GM19395 (cell line): ENCODE data around the gene ANKRD37.

ENCODE experiments used
- ATAC-seq: cut with Tn5 transposase; IDR thresholded peaks from one replicate; pipeline ENCODE4 v1.9.1; 2021; ENCODE audit warnings: mild to moderate bottlenecking, moderate library complexity; ENCODE audit not compliant: unreplicated experiment

ANKRD37 gene

GRCh38 chr4:185379326-185380295 is 17.0 kb upstream of the ANKRD37 start:
- ATAC-seq, result no peak

- ATAC-seq, result no peak
These were observed 16.3 kb upstream of the ANKRD37 start for GRCh38 chr4:185380320-185380719.

GRCh38 chr4:185381288-185382196 is 15.1 kb upstream of the ANKRD37 start:
- no peak for ATAC-seq

DNA sequence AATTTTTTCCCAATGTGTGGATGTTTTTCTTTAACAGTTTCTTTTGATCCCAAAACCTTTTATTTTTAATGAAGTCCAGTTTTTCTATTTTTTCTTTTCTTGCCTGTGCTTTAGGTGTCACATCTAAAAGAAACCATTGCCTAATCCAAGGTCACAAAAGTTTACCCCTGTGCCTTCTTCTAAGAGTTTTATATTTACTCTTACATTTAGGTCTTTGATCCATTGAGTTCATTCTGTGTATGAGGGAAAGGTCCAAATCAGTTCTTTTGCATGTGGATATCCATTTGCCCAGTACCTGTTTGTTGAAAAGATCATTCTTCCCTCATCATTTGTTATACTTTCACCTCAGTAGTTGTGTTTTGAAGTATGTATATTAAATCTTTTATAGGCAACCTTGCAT is 13.9 kb upstream of the ANKRD37 start:
- no peak for ATAC-seq

GRCh38 chr4:185383451-185383850 is 13.2 kb upstream of the ANKRD37 start:
- ATAC-seq, result no peak

DNA sequence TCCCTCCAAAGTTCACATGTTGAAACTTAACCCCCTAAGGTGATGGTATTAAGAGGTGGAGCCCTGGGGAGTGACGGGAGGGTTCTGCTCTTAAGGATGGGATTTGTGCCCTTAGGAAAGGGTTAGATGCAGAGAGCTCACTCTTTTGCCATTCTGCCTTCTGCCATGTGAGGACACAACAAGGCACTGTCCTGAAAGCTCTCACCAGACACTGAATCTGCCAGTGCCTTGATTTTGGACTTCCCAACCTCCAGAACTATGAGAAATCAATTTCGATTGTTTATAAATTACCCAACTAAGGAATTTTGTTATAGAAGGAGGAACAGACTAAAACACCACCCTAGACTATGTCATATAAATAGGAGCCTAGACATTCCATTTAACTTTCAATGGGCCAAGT is 12.6 kb upstream of the ANKRD37 start:
- ATAC-seq, result no peak

DNA sequence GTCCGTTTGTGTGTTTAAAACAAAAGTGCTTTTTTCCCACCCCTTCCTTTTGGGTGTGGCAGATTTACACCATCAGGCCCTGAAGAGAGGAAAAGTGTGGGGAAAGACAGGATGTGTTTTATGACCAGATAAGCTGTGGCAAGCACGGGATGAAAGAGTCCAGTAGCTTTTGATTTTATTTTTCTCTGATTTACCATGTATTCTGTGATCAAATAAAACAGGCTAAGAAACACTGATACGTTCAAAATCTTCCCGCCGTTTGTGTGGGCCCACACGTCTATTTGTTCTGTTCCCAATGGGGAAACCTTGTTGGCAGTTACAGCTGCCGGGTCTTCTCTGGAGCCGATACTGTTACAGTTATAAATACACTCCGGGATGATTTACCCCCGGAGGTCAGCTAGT is 11.7 kb upstream of the ANKRD37 start:
- ATAC-seq, result no peak

DNA sequence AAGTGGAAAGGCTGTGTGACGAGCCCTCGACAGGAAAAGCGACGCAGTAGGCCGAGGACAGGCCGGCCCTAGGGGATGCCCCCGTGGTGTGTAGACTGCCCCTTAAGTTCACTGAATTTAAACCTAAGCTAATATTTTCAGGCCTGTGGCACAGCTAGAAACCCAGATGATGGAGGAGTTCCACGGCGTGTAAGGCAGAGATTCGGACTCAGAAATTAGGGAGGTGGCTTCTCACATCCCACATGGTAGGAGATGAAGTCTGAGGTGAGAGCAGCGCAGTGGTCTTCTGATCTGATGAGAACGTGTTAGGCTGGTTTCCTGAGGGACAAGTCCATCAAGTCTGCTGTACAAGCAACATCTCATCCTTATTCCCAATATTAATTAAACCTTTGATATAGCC is 8.7 kb upstream of the ANKRD37 start:
- no peak for ATAC-seq

- ATAC-seq, result no peak
These were observed 5.7 kb upstream of the ANKRD37 start for GRCh38 chr4:185390941-185391340.

DNA sequence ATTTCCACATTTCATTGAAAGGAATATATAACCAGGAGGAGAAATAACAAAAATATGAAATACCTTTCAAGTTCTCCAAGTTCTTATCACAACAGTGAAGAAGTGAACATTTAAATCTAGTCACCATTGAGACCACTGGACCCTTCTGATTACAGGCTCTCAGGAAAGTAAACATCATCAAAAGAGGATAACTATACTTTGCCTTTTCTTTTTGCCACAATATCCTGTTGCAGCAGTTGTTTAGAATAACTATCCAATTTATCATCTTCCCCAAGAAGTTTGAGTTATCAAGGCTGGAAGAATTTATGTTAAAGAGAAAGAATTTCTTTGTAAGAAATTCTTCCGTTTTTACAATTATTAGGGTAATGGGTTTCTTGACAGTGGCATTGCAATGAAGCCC is 4.5 kb upstream of the ANKRD37 start:
- no peak for ATAC-seq

DNA sequence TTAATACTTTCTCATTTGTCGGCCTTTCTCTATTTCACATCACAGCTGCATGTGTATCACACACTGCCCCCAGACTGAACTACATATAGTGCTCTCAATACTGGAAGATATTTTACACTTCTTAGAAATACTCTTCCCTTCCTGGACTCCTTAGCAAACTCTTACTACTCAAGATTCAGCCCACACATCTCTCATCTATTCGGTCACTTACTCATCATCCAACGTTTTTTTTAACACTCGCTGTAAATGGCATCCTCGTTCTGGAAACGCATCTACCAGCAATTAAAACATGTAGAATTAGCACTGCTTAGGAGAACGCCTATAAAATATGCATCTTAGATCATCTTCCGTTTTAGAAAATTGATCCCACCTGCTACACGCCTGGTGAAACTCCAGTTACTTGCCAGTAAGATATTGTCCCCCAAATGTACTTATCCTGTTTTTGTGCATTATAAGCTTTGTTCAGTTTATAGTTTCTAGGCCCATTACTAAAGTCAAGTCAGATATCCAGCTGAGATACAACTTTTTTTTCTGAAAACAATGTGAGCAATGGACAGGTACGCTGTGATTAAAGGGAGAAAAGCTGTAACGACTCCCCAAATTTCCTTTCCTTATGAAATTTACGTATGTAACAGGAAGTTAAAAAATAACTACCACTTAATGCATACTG is 1.9 kb upstream of the ANKRD37 start:
- ATAC-seq, result no peak

DNA sequence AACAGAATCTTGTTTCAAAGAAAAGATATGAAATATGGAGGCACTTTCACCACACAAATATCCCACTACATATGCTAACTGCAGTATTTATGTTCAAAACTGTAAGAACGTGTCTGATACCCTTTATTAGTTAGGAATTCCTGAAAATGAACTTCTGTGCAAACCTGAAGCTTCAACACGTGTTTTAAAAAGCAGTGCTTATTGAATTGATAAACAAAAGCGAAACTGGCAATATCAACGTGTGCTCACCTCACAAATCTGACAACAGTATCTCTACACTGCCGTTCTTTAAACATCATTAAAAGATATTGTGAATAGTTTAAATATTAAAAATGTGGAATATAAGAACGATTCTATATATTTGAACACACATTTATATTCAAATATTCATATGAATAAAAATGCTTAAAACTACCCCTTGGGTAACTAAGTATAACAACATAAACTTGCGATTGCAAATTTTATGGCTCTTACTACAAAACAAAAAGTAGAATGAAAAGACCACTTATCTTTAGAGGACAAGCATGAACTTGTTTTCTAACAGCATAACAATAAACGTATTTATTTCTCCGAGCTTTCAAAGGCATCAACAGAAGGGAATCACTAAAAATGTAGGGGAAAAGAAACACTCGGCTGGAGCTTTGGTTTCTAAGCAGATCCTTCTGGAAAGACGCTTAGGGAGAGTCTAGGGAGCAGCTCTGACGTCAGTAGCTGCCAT is 1.2 kb upstream of the ANKRD37 start, which contains the start of gene LRP2BP:
Gene LRP2BP, minus strand, starts transcription at position 687 of the 718 bp plus-strand sequence. CDS start 17,738 bp downstream, outside the sequence.
- no peak for ATAC-seq

DNA sequence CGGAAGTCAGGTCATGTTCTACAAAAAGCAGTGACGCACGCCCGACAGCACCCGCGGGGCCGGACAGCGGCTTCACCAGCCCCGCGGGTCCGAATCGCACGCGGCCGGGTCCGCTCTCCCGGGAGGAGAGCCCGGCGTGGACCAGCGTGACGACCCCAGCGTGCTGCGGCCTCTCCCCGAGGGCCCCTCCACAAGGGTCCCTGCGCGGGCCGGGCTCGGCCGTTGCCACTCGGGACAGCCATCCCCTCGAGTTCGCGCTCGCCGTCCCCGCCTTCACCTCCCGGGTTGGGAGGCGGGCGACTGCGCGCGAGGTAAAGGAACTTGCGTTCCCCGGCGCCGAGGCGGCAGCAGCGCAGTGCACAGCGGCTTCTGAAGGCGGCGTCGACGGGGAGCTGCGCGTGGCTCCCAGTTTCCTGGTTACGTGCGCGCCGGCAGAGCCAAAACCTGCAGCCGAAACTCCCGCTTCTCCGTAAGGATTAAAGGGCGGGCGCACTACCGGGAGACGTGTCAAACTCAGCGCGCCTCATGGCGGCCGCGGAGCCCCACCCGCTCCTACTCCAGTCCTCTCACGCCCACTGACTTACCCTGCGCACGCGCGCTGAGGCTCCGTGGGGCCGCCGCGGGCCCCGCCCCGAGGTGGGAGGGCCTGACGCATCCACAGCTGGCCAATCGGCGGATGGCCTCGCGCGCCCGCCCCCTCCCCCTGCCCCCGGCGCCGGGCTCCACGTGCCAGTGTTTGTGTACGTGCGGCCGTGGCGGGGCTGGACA is 501 bp upstream of the ANKRD37 start:
- ATAC-seq, result peak; percentile 78

DNA sequence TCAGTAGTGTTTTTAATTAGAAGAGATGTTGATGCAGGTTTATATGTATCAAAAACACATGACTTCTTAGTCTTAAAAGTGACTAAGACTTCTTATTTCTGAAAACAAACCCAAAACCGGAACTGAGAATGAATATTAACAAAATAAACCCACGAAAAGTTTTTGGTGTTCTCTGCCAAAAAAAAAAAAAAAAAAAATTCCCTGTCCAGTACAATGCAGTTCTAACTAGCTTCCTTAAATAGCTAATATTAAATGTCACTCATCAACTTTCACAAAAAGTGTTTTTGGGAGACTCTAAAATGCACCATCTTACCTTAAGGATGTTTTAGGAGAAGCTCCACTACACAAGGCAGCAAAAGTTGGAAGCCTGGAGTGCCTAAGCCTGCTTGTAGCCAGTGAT is 2.0 kb downstream of the ANKRD37 start:
- no peak for ATAC-seq

DNA sequence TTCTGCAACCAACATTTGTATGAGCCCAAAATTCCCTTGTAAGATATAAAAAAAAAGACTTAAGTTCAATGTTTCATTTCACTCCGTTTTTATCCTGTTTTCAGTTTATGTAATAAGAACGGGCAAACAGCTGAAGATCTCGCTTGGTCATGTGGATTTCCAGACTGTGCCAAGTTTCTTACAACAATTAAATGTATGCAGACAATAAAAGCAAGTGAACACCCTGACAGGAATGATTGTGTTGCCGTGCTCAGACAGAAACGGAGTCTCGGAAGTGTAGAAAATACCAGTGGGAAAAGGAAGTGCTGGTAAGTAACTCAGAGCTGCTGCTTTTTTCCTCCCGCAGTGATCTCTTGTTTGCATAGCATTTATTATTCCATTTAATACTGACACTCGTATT is 2.8 kb downstream of the ANKRD37 start:
- no peak for ATAC-seq

GRCh38 chr4:185404031-185404430 is 7.4 kb downstream of the ANKRD37 start:
- no peak for ATAC-seq

- peak; percentile 80 for ATAC-seq
These were observed 8.8 kb downstream of the ANKRD37 start for GRCh38 chr4:185405296-185405999.

GRCh38 chr4:185408432-185408831 is 11.8 kb downstream of the ANKRD37 start:
- no peak for ATAC-seq

DNA sequence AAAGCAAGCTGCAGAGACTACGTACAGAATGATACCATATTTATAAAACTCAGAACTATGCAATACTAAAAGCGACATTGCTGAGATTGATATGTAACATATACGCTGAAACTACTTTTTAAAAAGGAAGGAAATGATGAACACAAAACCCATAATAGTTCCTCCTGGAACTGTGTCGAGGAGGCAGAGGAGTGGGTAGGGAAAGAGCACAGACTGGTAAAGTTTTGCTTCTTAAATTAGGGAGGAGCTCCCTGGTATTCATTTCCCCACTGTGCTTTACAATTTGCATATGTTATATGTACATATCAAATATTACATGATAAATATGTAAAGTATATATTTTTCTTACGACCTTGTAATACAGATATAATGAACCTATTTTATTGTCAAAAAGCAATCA is 15.2 kb downstream of the ANKRD37 start:
- ATAC-seq, result no peak
